Neural cell (in vitro differentiated cells): Measurements from ENCODE around the gene CNP.

ENCODE experiments used
- CTCF ChIP-seq: fragments of 450-650 bp; IDR thresholded peaks from 2 replicates; pipeline ENCODE4 v1.5.1; 2014; ENCODE audit warnings: antibody characterized with exemption, mild to moderate bottlenecking, moderate library complexity; ENCODE audit not compliant: poor library complexity, severe bottlenecking
- EZH2 ChIP-seq: fragments of 200-600, 300-800 bp; shearing (Covaris generic), sonication (generic); IDR thresholded peaks from 2 replicates; pipeline ENCODE4 v1.6.1; 2014; ENCODE audit warnings: antibody characterized with exemption, low read length, borderline replicate concordance, mild to moderate bottlenecking; ENCODE audit not compliant: insufficient read depth, poor library complexity, severe bottlenecking
- POLR2AphosphoS5 ChIP-seq: IDR thresholded peaks from 2 replicates; pipeline ENCODE4 v1.6.1; 2012
- RAD21 ChIP-seq: fragments of 450-650 bp; conservative IDR thresholded peaks from 2 replicates; pipeline ENCODE4 v1.6.1; 2014; ENCODE audit warnings: antibody characterized with exemption, mild to moderate bottlenecking, moderate library complexity
- TF ChIP-seq, protein P1 (sequence below): IDR thresholded peaks from 2 replicates; pipeline ENCODE4 v1.6.1; 2012; ENCODE audit warnings: borderline replicate concordance

- TF ChIP-seq EZH2 (no peak), POLR2AphosphoS5 (no peak), CTCF (no peak), RAD21 (no peak)
- TF ChIP-seq, protein P1, sequence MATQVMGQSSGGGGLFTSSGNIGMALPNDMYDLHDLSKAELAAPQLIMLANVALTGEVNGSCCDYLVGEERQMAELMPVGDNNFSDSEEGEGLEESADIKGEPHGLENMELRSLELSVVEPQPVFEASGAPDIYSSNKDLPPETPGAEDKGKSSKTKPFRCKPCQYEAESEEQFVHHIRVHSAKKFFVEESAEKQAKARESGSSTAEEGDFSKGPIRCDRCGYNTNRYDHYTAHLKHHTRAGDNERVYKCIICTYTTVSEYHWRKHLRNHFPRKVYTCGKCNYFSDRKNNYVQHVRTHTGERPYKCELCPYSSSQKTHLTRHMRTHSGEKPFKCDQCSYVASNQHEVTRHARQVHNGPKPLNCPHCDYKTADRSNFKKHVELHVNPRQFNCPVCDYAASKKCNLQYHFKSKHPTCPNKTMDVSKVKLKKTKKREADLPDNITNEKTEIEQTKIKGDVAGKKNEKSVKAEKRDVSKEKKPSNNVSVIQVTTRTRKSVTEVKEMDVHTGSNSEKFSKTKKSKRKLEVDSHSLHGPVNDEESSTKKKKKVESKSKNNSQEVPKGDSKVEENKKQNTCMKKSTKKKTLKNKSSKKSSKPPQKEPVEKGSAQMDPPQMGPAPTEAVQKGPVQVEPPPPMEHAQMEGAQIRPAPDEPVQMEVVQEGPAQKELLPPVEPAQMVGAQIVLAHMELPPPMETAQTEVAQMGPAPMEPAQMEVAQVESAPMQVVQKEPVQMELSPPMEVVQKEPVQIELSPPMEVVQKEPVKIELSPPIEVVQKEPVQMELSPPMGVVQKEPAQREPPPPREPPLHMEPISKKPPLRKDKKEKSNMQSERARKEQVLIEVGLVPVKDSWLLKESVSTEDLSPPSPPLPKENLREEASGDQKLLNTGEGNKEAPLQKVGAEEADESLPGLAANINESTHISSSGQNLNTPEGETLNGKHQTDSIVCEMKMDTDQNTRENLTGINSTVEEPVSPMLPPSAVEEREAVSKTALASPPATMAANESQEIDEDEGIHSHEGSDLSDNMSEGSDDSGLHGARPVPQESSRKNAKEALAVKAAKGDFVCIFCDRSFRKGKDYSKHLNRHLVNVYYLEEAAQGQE = no peak
These were observed 23.3 kb downstream of the CNP start for GRCh38 chr17:41989702-41990419.
